Stimulated activated CD8-positive, alpha-beta memory T cell treated with anti-CD3 and anti-CD28 coated beads, Interleukin-12 subunit alpha, Interleukin-12 subunit beta, amount 100 ng/mL, for 4 hours (primary cell): ENCODE data around the gene RAB37.

ENCODE experiments used
- DNase-seq: peaks from one replicate; pipeline ENCODE4 v3.0.0-alpha.2; 2020; ENCODE audit warnings: low read depth

Gene RAB37

DNA sequence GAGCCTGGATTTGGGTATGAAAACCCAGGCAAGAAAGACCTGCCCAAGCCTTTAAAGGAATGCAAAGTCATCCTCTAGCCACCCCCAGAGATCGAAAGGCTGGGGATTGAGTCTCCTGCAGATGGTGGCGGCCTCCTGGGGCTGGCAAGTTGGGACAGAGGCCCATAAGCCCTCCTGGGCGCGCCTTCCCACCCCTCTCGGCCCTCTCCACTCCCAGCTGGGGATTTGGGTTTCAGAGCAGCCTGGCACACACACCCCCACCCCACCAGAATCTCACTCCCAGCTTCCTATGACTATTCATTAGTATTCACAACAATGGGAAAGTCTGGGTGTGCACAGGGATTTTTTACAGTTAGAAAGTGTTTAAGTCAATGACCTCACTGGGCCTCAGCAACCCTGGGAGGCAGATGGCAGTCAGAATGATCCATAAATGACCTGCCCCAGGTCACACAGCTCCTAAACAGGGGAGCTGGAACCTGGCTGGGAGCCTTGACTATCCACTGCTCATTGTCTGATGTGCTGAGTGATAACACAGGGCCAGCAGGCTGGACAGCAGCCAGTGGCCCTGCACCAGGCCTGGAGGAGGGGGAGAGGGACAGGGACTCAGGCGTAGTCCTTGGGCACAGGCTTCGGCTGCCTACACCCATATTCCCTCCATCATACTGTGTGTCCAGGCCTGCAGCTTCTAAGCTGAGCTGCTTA is 23.5 kb downstream of the RAB37 start:
- DNase-seq: no peak

DNA sequence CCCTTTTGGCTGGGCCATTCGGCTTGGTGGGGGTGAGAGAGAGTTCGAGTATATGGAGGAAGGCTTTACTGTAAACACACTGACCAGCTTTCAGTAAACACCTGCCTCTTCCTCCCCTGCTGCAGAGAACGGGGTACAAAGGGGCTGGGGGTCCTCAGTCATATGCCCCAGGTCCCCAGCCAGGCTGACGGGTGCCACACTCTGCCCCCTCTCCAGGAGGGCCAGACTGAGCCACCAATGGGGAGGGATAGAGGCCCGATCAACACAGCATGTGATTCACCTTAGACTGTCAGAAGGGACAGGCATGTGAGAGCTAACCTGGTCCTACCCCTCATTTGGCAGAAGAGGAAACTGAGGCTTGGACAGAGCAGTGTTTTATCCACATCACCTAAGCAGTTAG is 24.4 kb downstream of the RAB37 start:
- DNase-seq: no peak

DNA sequence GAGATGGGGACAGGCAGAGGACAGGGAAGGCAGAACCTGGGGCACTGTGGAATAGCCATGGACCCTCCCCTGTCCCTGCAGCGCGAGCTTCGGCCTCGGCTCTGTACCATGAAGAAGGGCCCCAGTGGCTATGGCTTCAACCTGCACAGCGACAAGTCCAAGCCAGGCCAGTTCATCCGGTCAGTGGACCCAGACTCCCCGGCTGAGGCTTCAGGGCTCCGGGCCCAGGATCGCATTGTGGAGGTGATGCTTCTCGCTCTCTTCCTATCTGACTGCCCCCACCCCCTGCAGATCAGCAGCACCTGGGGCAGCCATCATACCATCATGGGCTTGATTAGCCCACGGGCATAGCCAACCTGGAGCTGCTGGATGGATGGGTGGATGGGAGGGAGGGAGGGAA is 24.9 kb downstream of the RAB37 start:
- DNase-seq: no peak

DNA sequence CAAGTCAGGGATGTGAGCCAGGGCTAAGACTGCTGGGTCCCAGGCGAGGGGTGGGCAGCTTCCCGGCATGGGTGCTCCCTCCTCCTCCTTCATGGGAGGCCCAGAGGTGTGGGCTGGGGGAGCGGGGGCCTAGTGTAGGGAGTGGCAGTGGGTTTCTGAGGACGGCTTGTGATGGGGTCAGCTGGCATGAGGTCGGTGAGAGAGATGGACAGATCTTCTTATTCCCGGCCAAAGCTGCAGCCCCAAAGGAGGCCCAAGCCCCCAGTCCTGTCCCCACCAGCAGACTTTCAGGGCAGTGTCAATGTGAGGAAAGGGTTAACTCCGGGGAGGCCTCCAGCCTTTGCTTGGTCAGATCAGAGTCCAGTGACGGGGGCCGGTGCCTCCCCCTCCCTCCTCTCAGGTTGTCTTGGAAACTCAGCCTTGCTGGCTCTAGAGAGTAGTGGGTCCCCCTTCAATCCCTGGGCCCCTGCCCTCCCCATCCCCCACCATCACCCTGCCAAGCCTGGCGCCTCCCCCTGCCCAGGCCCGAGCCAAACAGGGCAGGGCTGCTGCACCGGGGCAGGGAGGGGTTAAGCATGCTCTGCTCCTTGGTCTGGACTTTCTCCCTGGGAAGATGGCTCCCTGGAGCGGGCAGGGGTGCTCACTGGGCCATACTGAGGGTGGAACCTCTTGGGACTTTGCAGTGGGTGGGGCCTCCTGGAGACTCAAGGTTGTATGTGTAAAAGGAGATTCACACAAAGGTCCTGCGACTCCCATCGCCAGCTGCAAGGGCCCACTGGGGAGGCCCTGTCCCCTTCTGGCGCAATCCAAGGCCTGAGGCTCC is 26.7 kb downstream of the RAB37 start:
- DNase-seq: no peak

DNA sequence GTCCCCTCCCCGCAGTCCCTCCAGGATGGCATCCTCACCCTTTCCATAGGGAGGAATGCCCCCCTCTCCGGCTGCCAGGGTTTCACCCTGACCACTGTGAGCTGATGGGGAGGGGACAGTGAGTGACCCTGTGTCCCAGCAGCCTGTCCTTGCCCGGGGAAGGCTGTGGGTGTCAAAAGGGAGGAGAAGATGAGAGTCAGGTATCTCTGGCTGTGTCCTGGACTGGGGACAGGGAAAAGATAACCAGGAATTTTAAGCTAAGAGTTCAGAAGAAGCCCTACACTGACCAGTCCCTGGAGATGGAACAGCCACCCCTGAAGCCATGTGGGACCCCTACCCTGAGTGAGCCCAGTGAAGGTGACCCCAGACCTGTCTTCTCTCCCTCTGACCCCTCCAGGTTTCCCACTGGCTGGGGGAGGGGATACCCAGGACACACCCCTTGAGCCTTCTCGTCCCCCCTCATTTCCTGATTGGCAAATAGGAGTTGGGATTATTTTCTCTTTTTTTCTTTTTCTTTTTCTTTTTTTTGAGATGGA is 27.8 kb downstream of the RAB37 start:
- no peak for DNase-seq

DNA sequence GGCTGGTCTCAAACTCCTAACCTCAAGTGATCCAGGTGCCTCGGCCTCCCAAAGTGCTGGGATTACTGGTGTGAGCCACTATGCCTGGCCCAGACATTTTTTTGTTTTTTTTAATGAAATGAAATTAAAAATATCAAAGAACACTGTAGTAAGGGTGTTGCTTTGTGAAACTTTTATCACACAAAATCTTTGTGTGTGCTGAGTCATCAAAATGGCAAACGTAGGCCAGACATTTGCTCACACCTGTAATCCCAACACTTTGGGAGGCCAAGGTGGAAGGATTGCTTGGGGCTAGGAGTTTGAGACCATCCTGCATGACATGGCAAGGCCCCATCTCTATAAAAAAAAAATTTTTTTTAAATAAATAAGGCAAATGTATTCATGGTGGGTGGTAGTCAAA is 29.4 kb downstream of the RAB37 start:
- DNase-seq: no peak

DNA sequence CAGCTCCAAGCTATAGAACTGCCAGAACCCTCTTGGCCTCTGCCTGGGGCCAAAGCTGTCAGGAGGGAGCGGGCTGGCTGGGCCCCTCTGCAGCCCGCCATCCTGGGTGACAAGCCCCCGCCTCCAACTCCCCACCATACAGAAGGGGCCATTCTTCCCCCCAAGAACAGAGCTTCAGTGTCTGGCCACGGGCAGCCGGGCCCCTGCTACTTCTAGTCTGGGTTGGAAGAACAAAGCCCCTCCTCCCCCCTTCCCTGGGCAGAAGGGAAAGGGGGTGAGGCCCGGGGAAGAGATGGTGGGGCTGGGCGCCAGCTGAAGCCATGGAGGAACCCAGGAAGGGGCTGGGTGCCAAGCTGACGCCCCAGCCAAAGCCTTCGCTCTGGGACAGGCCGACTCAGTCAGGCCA is 30.1 kb downstream of the RAB37 start:
- no peak for DNase-seq

DNA sequence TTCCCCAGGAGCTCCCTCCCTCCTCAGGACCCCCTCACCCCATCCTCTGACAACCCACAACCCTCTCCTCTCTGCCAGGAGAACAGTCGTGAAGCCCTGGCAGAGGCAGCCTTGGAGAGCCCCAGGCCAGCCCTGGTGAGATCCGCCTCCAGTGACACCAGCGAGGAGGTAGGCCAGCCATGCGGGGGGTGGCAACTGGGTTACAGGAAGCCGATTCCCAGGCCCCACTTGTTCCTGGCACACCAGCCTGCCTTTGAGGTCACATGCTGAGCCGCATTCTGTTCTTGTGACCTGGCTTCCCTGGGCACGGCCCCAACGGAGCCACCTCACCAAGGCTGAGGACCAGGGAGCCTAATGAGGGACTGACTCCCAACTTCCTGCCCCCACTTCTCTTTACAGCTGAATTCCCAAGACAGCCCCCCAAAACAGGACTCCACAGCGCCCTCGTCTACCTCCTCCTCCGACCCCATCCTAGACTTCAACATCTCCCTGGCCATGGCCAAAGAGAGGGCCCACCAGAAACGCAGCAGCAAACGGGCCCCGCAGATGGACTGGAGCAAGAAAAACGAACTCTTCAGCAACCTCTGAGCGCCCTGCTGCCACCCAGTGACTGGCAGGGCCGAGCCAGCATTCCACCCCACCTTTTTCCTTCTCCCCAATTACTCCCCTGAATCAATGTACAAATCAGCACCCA is 31.2 kb downstream of the RAB37 start:
- DNase-seq: no peak

DNA sequence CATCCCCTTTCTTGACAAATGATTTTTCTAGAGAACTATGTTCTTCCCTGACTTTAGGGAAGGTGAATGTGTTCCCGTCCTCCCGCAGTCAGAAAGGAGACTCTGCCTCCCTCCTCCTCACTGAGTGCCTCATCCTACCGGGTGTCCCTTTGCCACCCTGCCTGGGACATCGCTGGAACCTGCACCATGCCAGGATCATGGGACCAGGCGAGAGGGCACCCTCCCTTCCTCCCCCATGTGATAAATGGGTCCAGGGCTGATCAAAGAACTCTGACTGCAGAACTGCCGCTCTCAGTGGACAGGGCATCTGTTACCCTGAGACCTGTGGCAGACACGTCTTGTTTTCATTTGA is 31.7 kb downstream of the RAB37 start:
- DNase-seq: no peak

DNA sequence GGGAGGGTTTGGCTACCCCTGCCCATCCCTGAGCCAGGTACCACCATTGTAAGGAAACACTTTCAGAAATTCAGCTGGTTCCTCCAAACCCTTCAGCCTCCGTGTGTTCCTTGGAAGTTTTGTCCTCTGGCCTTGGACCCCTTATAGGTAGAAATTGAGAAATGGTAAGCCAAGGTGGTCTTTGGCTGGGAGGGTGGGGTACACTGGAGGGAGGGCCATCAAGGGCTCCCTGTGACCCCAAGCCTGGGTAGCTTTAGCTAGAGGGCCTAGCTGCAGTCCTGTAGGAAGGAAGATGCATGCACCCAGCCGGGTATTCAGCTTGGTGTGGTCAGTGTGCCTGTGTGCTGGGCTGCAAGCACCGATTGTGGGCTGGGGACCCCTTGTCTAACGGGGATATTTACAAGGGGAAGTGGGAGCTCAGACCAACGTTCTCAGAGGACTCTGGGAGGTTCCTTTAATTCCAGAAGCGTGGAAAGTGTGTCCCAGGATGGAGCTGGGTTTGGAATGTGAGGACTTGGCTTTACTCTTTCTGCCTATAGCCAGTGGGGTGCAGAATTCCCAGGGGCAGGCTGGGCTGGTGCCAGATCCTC is 32.3 kb downstream of the RAB37 start:
- no peak for DNase-seq

DNA sequence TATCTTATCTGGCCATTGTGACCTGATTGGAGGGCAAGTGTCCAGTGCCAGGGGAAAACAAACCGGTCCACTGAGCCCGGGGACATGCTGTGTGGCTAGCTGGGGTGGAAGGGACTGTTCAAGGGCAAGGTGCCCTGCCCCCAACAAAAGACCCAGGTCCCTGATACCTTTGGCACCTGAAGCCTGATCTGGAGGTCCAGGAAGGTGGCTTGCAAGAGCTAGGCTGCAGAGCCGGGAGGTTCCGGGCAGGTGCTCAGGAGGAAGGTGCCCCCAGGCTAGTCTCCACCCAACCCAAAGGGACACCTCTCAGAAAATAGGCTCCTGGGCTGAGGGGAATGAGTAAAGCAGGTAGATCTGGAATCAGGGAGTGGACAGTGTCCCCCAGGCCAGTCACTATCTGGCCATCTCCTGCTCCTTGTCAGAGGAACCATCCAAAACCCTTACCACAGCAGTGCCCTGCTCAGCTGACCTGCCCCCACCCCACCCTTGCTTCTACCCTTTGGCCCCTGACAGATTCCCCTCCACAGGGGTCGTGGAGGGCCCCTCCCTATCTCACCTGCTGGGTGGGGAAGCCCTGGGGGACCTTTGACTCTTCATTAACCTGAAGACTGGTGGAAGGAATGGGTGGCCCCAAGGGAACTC is 32.9 kb downstream of the RAB37 start:
- no peak for DNase-seq

DNA sequence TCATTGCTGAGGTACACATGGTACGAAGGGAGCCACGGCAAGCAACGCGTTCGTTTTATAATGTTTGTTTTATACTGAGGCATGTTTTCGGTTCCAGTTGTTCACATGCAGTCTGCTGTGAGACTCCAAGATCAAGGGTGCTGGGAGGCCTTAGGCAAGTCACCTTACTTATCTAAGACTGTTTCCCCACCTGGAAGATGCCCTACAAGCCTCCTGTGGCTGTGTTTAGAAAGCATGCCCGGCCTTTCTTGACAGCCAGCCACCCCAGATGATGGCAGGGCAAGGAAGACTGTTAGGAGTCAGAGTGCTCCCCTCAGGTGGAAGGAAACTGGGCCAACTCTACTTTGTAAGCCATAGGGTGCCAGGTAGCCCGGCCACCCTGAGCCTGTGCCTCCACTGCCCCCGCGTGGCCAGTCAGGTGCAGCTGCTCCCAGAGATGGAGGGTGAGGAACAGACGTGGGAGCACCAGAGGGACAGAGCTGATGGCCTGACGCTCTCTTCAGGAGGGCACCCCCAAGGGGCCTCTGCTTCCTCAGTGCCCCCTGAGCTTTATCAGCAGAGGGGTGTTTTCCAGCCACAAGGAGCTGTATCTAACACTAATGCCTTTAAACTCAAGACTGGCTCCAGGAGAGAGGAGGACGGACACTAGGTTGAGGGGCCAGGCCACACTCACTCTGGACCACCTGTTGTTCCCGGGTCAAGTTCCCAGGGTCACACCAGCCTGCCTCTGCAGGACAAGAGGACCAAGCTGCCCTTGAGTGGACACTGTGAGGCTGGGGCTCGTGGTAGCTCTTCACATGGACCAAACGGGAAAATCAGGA is 33.7 kb downstream of the RAB37 start:
- peak; percentile 52 for DNase-seq

DNA sequence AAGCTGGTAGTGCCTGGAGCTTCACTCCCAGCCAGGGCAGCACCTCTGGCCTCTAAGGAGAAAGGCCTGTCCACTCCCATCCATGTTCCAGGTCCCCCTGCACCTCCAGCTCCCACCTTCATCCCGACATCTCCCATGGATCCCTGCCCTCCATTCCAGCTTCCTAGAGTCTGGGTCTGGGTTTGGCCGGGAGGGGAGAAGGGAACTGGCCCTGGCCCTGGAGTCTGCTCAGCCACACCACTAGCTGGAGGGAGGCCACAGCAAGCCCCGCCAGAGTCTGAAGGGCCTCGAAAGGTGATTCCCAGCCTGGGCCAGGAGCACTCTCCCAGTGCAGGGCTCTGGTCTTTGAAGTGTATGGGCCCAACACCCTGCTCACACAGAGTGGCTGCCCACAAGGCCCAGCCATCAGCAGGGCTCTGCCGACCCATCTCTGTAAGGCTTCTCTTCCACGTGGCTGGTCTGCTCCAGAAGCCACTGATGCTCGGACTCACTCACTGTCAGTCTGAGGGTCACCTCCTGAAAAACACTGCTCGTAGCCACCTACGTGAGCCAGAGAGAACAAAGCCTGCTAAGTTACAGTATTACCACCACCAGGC is 34.4 kb downstream of the RAB37 start:
- no peak for DNase-seq

DNA sequence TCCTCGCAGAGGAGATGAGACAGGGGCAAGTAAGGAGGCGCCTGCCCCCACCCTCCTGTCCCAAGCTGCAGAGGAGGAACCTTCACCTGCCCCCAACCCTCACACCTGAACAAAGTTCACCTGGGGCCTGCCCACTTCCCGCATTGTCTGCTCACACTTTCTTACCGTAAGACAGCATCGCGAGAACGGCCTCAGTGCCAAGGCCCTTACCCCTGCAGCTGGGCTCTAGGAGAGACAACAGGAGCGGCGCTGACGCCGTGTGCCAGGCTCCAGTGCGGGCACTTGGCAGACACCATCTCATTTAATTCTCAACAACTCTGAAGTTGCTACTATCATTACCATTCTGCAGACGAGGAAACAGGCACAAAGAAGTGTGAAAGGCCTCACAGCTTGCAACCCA is 35.0 kb downstream of the RAB37 start:
- no peak for DNase-seq

DNA sequence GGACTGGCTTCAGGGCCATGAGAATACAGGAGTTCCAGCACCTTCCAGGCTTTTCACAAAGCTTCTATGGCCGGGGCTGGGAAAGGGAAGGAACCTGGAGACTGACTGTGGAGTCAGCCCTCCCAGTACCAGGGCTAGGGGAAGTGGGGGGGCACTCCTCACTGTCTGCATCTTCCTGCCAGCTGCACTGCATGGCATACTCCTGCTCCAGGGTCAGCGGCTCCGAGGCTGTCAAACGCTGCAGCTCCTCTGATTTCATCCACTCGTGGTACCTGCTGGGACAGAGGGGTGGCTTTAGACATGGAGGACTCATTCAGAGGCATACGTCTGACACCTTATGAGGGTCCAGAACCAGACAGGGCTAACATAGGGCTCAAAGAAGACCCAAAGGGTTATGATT is 36.4 kb downstream of the RAB37 start:
- no peak for DNase-seq

DNA sequence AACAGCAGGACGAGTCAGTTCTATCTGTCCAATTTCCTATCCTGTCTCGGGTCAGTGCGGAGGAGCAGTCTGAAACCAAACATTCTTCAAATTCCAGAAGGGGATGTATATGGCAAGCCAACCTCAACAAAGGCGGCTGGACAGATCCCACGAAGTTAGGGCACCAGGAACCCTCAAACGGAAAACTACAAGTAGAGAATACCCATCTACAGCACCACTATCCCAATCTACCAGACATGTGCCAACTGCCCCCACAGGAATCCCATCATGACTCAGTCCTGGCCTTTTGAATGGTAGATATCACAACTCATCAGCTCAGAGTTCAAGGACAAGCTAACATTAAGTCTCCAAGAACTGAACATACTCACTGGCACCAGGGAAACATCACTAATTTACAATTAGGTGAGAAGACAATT is 36.8 kb downstream of the RAB37 start:
- no peak for DNase-seq

DNA sequence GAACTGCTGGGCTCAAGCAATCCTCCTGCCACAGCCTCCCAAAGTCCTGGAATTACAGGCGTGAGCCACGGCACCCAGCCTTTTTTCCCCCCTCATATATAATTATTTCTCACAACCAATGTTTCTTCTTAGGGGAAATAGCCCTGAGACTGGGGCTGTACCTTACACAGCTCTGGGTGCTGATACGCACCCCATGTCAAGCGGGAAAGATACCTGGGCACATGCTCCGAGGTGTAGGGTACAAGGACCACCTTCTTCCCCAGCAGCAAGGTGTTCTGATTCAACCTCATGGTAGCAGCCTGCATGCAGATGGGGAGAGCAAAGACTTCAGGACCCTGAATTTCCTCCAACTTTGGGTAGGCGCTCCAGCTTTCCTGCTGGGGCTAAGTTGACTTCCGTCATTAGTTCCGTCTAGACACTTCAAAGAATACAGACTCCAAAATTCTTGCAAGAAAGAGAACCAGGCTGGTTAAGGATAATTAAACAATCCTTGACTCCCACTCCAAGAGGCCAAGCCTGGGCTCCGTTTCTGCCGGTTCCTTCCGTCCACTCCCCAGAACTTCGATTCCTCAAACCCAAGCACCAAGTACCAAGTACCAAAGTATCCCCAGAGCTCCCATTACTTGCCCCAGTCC is 38.5 kb downstream of the RAB37 start:
- DNase-seq: no peak

DNA sequence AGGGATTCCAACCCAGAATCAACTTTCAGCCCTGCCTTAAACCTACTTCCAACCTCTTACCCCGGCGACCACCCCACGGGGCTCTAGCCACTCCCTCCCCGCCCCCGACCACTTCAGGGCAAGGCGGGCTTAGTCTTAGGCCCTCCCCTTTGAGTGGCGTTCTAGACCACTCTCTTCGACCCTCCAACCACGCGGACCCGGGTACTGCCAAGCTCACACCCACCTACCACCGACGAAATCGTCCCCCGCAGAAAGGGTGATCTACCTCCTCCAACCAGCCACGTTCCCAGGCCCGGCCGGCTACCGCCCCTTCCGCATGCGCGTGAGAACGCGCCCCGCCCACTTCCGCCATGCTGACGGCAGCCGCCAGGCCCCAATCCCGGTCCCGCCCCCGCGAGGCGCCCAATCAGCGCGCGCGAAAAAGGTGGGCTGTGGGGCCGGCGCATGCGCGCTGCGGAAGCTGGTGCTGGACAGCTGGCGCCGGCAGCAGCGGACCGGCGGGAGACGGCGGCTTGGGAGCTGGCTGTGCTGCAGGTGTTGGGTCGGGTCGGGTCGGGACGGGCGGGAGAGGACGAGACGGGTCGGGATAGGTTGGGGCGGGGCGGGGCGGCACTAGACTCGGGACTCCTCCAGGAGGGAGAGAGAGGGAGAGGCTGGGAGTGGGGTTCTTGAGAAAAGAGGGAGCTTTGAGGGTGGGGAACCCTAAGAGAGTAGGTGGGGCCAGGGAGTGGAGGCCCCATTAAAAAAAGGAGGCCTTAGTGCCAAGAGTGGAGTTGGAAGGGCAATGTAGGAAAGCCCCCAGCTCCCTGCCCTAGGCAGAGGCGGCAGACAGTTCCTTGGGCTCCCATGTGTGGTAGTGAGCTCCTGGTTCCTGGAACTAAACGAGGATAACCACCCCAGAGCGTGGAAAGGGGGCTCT is 39.2 kb downstream of the RAB37 start, which contains the start of gene NAT9:
Gene NAT9 (minus strand): TSS at position 302 of the 919 bp plus-strand sequence. CDS start 647 bp downstream, outside the sequence.
- DNase-seq: peak; percentile 99

DNA sequence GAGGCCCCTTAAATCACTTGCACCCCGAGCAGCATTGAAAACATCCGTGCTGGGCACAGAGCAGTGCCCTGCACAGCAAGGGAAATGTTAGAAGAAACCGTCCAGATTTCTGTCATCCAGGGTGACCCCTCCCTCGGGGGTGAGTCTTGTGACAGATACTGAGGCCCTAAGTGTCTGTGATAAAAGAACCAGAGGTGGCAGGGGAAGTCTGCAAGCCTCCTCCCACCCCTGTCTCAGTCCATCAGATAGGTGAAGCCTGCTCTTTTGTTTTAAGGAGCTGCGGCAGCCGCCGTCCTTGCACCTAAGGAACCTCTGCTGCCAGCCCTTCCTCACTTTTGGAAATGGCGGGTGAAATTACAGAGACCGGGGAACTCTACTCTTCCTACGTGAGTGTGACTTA is 39.9 kb downstream of the RAB37 start:
- no peak for DNase-seq
